ENCODE measurements around the gene NR6A1. TPM values are rescaled to one million over a fixed set of nuclear protein-coding genes. Genes with fewer than 3 reads are reported as not detected.

NR6A1 gene
- polyA plus RNA-seq, 1 experiment, result 0.25 TPM

DNA sequence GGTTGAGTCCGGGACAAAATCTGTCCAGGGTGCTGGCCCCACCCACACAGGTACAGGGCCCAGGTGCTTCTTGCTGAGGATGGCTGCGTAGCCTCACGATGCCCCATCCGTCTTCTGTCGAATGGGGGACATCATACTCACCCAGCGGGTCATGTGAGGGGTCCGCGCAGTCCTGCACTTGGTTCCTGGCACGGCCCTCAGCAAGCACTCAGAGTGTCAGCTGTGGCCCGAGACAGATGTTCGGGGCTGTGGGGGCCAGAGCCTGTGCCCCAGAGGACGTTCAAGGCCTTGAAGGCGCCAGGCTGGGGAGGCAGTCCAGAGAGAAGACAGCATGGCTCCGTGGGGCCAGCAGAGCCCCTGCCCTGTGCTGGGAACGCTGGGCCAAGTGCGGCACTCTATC, 291.7 kb downstream of the NR6A1 start:
- ChIA-PET CTCF (interaction anchor here (0.5 to 1.2 kb wide), 3 partner anchors 10 to 299 kb away, joined by 3 read pairs; no protein-coding TSS in a partner anchor), POLR2A (no interaction called here)
- peaks cover 16% of the 10 kb centered on the region for H3K27me3 ChIP-seq (ENCODE audit: control insufficient read depth, insufficient read depth, low read length)
- no peak for DNase-seq (ENCODE audit: low read depth)
- no peak overlapping the region for H3K4me3 ChIP-seq (ENCODE audit: low read depth, low read length)
- H3K36me3 ChIP-seq (ENCODE audit: control insufficient read depth, insufficient read depth, low read length), result no peaks in the 10 kb centered on the region
- TF ChIP-seq CTCF (IDR thresholded peaks at IDR 0.05; ENCODE audit: insufficient read depth, low read depth, low read length), result no peak

DNA sequence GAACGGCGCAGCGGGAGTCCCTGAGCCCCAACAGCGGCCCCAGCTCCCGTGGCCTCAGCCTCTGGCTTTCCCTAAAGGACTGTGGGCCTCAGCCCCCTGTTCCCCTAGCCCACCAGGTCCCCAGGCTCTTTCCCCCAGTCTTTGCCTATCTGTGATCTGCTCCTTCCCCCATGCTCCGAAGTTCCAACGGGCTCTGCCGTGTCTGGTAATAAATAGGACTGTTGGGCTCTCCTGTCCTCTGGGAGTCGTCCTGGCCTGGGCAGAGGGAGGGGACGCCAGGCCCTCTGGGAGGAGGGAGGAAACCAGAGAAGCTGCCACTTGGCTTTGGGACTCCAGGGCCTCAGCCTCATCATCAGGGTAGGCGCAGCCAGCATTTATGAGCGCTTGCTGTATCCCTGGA, 292.8 kb downstream of the NR6A1 start:
- H3K27me3 ChIP-seq (ENCODE audit: control insufficient read depth, insufficient read depth, low read length), result peaks cover 18% of the 10 kb centered on the region
- no peak for TF ChIP-seq CTCF (IDR thresholded peaks at IDR 0.05; ENCODE audit: insufficient read depth, low read depth, low read length)
- POLR2A ChIA-PET, result interaction anchor here (0.6 kb wide), 1 partner anchor 8 kb away, joined by 7 read pairs; no protein-coding TSS in a partner anchor
- CTCF ChIA-PET, result interaction anchor here (1.2 kb wide), 1 partner anchor 11 kb away, joined by 3 read pairs; no protein-coding TSS in a partner anchor
- no peaks in the 10 kb centered on the region for H3K36me3 ChIP-seq (ENCODE audit: control insufficient read depth, insufficient read depth, low read length)
- no peak for DNase-seq (ENCODE audit: low read depth)
- no peak overlapping the region for H3K4me3 ChIP-seq (ENCODE audit: low read depth, low read length)

GRCh38 chr9:124477648-124478285, 293.3 kb downstream of the NR6A1 start:
- ChIA-PET POLR2A (interaction anchor here (0.6 kb wide), 1 partner anchor 8 kb away, joined by 7 read pairs; no protein-coding TSS in a partner anchor), CTCF (interaction anchor here (1.2 kb wide), 1 partner anchor 12 kb away, joined by 3 read pairs; no protein-coding TSS in a partner anchor)
- Histone ChIP-seq H3K36me3 (ENCODE audit: control insufficient read depth, insufficient read depth, low read length) (no peaks in the 10 kb centered on the region), H3K4me3 (ENCODE audit: low read depth, low read length) (no peak overlapping the region), H3K27me3 (ENCODE audit: control insufficient read depth, insufficient read depth, low read length) (peaks cover 18% of the 10 kb centered on the region)
- TF ChIP-seq CTCF (IDR thresholded peaks at IDR 0.05; ENCODE audit: insufficient read depth, low read depth, low read length), result no peak
- no peak for DNase-seq (ENCODE audit: low read depth)

DNA sequence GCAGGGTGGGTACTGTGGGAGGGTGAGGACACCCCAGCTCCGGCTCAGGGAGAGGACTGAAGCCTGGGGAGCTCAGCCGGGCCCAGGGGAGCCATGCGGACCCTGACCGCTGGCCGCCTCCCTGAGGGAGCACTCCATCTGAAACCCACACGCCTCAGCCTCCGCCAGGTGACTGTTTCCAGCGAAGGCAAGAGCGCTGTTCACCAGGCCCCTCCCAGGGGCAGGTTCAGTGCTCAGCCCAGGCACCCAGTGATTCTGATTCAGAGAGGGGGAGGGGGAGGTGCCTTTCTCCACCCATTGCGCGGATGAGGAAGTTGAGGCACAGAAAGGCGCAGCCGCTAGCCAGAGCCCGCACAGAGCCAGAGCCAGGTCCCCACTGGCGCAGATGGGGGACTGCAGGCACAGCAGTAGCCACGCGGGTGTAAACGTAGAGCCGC, 293.9 kb downstream of the NR6A1 start:
- H3K4me3 ChIP-seq (ENCODE audit: low read depth, low read length), result no peak overlapping the region
- TF ChIP-seq CTCF (IDR thresholded peaks at IDR 0.05; ENCODE audit: insufficient read depth, low read depth, low read length), result no peak
- POLR2A ChIA-PET, result no interaction called here
- H3K27me3 ChIP-seq (ENCODE audit: control insufficient read depth, insufficient read depth, low read length), result peaks cover 16% of the 10 kb centered on the region
- H3K36me3 ChIP-seq (ENCODE audit: control insufficient read depth, insufficient read depth, low read length), result no peaks in the 10 kb centered on the region
- CTCF ChIA-PET, result no interaction called here
- DNase-seq (ENCODE audit: low read depth), result no peak

- H3K36me3 ChIP-seq (ENCODE audit: control insufficient read depth, insufficient read depth, low read length), result no peaks in the 10 kb centered on the region
- POLR2A ChIA-PET, result no interaction called here
- DNase-seq (ENCODE audit: low read depth), result no peak
- no peak for TF ChIP-seq CTCF (IDR thresholded peaks at IDR 0.05; ENCODE audit: insufficient read depth, low read depth, low read length)
- CTCF ChIA-PET, result no interaction called here
- peaks cover 13% of the 10 kb centered on the region for H3K27me3 ChIP-seq (ENCODE audit: control insufficient read depth, insufficient read depth, low read length)
- H3K4me3 ChIP-seq (ENCODE audit: low read depth, low read length), result no peak overlapping the region
Measured at GRCh38 chr9:124475868-124476690, 295.0 kb downstream of the NR6A1 start.

All from BJ (cell line).